Stimulated activated CD4-positive, alpha-beta T cell treated with anti-CD3 and anti-CD28 coated beads, TNF-alpha, amount 100 ng/mL, for 48 hours (primary cell): ENCODE measurements around the gene UXS1.

ENCODE experiments used
- DNase-seq, 3 donors: peaks; one replicate each; pipeline ENCODE4 v3.0.0-alpha.2; 2020; ENCODE audit warnings: low read depth in 3 of 3

The UXS1 gene

DNA sequence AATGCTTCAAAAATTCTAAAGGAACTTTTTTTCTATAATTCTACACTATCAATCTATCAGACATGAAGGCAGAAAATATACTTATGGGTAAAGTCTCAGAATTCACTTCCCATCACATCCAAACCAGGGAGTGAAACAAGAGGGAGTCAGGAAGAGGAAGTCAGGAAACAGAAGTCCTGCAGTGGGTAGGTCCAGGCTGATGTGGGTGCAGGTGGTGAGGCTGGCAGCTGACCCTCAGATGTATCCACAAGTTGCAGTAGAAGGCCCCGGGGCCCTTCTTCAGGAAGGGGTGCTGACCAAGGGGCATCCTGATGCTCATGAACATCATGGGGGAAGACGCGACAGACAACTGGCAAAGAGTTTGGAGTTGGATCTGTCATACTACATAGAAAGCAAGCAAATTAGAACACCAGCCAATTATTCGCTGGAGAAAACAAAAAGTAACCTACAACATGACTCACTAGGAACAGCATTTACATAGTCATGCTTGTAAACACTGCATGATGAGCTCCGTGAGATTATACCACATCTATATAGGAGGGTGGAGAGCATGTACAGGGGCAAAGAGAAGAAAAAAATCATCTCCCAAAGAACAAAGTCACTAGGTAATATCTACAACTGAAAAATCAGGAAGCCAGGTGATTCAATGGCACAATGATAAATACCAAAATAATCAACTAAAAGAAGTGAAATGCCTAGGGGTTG is 4.2 kb downstream of the UXS1 start:
- no peak for DNase-seq

GRCh38 chr2:106189325-106189724 is 4.8 kb downstream of the UXS1 start:
- DNase-seq, result no peak

- DNase-seq, result no peak
These were observed 6.7 kb downstream of the UXS1 start for GRCh38 chr2:106187273-106187891.

DNA sequence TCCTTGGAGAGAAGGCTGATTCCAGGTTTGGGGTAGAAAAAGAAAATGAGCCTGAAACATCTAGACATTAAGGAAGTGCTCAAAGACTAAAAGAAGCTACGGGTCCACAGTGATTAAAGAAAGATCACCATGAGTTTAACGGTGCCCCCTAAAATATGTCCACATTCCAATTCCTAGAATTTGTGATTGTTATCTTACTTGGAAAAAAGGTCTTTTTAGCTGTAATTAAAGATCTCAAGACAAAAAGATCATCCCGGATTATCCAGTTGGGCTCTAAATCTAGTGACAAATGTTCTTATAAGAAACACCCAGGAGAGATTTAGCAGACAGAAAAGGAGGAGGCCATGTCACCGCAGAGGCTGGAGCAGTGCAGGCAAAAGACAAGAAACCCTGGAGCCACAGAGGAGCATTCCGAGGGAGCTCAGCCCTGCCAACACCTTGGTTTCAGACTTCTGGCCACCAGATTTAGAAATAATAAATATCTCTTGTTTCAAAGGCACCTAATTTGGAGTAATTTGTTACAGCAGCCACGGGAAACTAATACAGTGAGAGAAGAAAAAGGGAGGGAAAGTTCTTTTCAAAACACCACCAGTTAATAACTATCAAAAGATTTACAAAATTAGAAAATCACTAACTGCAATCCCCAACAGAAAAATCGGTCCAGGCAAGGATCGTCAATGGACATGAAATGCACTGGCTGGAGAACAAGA is 8.5 kb downstream of the UXS1 start:
- no peak for DNase-seq

DNA sequence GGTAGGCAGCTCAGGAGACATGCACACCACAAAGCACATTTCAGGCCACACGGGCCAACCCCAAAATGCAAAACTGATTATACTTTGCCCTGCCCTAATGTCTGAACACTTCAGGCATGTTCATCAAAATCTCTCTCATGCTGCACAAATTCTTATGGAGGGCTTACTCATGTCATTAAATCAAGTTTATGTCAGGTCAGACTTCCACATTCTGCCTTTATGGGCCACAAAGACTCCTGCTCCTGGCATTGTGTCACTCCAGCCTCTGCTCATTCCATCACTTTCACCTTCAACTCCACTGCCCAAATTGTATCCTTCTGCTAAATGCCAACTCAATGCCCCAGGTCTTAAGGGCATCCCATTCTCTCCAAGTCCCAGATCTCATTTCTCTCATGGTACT is 9.2 kb downstream of the UXS1 start:
- DNase-seq, result no peak

GRCh38 chr2:106184394-106184793 is 9.7 kb downstream of the UXS1 start:
- DNase-seq, result no peak

- no peak for DNase-seq
These were observed 10.9 kb downstream of the UXS1 start for GRCh38 chr2:106183101-106183696.

DNA sequence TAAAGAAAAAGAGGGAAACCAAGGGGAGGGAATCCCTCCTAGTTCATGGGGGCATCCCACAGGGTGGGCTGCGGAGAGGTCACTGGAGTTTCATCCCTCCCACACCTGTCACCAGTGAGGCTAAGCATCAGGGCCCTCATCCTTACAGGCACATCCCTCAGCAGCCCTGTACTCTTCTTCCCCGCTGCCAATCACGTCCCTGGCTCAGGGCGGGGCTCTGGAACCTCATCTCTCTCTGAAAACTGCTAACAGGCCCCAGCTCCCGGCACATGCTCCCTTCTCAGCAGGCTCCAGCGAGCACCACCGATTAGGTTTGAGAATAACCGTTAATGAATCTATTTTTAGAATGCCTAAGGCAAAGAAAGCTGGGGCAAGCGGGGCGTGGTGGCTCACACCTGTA is 13.0 kb downstream of the UXS1 start:
- no peak for DNase-seq

- DNase-seq, result no peak
These were observed 13.5 kb downstream of the UXS1 start for GRCh38 chr2:106180602-106181001.

DNA sequence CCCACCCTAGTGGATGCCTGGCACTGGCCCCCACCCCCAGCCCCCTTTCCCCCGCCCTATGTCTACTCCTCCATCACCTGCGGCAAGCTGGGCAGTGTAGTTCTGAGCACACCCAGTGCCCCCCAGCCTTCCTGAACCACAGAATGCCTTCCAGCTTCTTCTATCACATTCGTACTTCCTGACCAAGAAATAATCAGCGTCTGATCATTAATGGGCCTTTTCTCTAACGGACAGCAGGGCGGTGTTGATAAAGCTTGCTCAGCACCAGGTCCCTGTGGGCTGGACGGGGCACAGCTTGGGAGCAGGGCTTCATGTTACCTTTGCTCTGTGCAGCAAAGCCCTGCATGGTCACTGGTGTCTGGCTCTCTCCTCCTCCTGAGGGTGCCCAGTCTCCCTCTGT is 15.4 kb downstream of the UXS1 start:
- no peak for DNase-seq

DNA sequence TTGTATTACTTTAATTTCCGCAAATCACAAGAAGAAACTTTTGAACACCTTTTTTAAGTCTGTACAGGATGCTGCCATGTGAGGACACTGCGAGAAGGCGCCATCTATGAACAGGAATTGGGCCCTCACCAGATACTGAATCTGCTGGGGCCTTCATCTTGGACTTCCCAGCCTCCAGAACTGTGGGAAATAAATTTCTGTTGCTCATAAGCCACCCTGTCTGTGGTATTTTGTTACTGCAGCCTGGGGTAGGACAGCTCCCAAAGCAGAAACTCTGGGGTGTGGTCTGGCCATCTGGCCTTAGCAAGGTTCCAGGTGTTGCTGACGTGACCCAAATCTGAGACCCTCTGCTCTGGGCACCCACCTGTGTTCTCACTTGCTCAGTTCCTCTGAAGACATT is 16.5 kb downstream of the UXS1 start:
- DNase-seq, result no peak

DNA sequence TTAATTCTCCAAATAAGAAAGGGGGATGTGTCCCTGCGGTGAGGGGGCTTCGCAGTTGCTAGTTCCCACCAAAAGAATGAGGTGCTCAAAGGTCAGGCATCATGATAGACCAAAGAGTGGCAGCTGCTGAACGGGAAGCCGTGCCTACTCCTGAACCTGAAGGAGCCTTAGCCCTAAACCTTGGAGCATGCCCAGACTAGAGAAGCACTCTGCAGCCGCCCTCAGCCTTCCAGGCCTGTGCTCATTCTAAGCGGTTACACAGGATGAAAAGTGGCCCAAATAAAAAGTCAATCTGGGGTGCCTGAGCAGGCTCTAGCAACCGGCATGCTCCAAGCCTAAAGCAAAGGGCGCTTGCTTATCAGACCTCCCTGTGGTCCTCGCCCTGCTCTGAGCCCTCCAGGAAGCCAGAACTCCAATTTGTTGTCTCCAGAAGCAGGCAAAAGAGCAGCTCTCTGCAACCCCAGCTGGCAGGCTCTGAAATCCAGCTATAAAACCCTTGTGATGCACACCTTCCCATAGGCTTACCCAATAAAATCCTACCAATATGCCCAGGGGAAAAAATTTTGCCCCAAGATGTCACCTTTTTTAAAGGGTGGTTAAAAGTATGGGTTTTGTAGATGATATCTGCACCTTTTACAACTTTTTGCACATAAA is 17.5 kb downstream of the UXS1 start:
- DNase-seq, result no peak

- no peak for DNase-seq
These were observed 18.8 kb downstream of the UXS1 start for GRCh38 chr2:106175086-106175850.

DNA sequence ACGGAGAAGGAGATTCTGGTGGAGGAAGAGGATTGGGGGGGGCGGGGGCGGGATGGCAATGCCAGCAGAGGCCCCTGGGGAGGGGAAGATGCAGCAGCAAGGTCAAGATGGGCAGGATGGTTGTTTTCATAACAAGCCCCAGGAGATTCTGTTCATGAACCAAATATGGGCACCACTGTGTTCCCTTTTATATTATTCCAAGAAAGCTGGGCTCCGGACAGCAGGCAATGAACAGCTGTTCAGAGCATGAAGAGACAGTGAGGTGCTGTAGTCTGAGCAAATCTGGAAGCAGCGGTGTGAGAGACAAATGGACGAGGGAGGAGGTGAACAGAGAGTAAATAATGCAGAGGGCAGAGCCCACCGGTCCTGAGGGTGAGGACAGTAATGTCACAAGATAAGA is 20.0 kb downstream of the UXS1 start:
- DNase-seq, result no peak

DNA sequence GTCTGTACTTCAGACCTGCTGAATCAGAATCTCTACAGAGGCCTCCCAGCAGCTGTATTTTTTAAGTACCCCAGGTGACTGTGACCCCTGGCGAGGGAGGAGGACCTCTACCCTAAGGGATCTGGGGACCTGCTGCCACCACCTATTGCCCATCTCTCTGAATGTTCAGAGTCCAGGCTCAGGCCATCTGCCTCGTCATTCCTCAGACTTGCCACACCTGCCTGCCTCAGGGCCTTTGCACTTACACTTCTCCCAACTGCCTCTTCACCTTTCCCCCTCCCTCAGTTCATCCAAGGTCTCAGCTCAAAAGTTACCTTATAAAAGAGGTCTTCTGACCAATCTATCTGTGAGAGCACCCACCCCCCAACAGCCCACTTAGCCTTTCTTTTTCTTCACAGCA is 21.5 kb downstream of the UXS1 start:
- no peak for DNase-seq

DNA sequence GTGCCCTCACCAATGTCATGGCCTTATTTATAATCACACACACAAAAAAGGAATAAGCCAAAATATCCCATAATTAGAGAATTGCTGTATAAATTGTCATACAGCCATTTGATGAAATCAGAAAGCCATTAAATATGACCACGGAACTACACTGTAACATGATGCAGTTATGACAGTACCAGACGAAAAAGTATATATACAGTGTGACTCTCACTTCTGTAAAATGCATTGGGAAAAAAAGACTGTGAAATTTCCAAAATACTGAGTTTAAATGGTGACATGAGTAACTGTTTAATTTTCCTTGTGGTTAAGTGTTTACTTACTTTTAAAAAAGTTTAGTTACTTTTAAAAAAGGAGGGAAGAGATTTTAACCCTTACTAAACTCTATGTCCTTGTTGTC is 25.4 kb downstream of the UXS1 start:
- DNase-seq, result no peak

GRCh38 chr2:106167067-106167466 is 27.0 kb downstream of the UXS1 start:
- DNase-seq, result no peak

DNA sequence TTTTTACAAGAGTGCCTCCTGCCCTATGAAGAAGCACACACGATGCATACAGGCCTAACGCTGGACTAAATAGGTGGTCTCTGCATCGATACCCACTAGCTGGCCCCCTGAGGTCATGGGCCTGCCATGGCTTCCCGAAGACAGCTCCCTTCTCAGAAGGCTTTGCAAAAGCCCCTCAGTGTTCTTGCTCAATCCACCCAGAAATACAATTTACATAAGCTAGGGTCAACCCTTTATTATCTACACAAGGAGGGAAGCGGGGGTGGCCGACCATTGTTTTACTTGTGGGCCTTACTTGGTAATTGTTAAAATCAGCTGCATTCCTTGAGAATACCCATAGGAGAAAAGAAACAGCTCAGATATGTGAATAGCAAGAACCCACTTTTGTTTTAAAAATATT is 28.5 kb downstream of the UXS1 start:
- DNase-seq, result no peak

- DNase-seq, result no peak
These were observed 29.1 kb downstream of the UXS1 start for GRCh38 chr2:106165029-106165428.

DNA sequence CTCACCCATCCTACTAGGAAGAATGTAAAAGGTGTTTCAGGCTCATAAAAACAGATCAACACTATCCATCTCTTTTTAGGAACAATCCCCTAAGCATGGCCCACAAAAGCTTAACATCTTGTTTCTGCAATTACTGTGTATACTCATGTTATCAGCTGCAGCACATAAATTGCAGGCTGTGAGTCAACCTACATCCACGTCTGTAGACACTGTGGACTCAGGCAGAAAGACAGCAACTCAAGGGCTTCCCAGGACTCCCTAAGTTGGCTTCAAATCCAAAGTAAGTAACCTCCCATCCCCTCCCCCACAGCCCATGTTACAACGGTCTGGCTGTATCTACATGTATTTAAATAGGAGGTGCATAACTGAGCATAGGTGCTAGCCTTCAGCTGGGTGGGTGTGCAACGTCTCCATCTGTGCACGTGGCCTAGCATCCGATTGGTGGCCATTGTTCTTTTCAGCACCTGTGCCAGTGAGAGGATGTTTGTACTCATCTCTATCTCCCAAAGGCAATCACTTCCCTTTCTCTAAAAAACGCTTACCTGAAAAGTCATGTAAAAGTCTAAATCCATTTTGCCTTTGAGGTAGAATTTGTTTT is 30.1 kb downstream of the UXS1 start:
- DNase-seq, result no peak
